Measurements from ENCODE around the gene ECSCR. TPM values are rescaled to one million over a fixed set of nuclear protein-coding genes. Genes with fewer than 3 reads are reported as not detected.

The ECSCR gene
- total and polyA plus RNA-seq, 2 of the 8 experiments (the other 6 are each of a cell fraction or from before 2014, with no cell fraction given): 2.7 to 7.2 TPM

- peak; percentile 52; the same call in 1 of the 2 replicates for TF ChIP-seq RBBP5 (IDR thresholded peaks at IDR 0.05; ENCODE audit: borderline replicate concordance, low read depth, low read length)
- TF ChIP-seq ASH2L (IDR thresholded peaks at IDR 0.05; ENCODE audit: low read length): peak; percentile 64
- no peak for TF ChIP-seq USF2 (IDR thresholded peaks at IDR 0.05; ENCODE audit: low read length)
- TF ChIP-seq MAX (IDR thresholded peaks at IDR 0.05): peak; percentile 18; the same call in 1 of the 2 replicates
- 0 out of 4 replicates have a peak, but pooled peaks of 1 of the 2 experiments have one; percentile 54 for TF ChIP-seq HDAC2 (IDR thresholded peaks at IDR 0.05; ENCODE audit: borderline replicate concordance in 1 of 2, low read depth in 2 of 2, low read length in 2 of 2)
- peak in 1 of 2 experiments; percentile 1; a peak in 1 of 4 replicates for TF ChIP-seq RAD21 (IDR thresholded peaks at IDR 0.05 in 1 of 2, conservative IDR thresholded peaks at IDR 0.05 in 1 of 2; ENCODE audit: low read depth in 2 of 2, low read length in 2 of 2)
- 0 out of 2 replicates have a peak, but pooled peaks have one; percentile 11 for TF ChIP-seq GTF2F1 (IDR thresholded peaks at IDR 0.05; ENCODE audit: borderline replicate concordance, low read depth, low read length)
- TF ChIP-seq SIX5 (IDR thresholded peaks at IDR 0.05; ENCODE audit: low read depth, low read length): peak; percentile 81
- TF ChIP-seq CHD2 (IDR thresholded peaks at IDR 0.05; ENCODE audit: low read length): 0 out of 2 replicates have a peak, but pooled peaks have one; percentile 51
- peak; percentile 57; the same call in 1 of the 2 replicates for TF ChIP-seq SP1 (IDR thresholded peaks at IDR 0.05; ENCODE audit: low read depth, low read length)
- peak; percentile 16 to 79; a peak in 2 of 4 replicates for TF ChIP-seq SIN3A (conservative IDR thresholded peaks at IDR 0.05 in 1 of 2, IDR thresholded peaks at IDR 0.05 in 1 of 2; ENCODE audit: low read depth in 1 of 2, low read length in 2 of 2)
- peak; percentile 92 for TF ChIP-seq KDM4A (IDR thresholded peaks at IDR 0.05; ENCODE audit: low read depth, low read length, severe bottlenecking)
- peak; percentile 89 for TF ChIP-seq TAF1 (IDR thresholded peaks at IDR 0.05; ENCODE audit: low read depth, low read length)
- TF ChIP-seq NRF1 (IDR thresholded peaks at IDR 0.05; ENCODE audit: low read depth, low read length): no peak
- TF ChIP-seq FOSL1 (IDR thresholded peaks at IDR 0.05; ENCODE audit: insufficient read depth, low read depth, low read length): no peak
- 0 out of 2 replicates have a peak, but pooled peaks have one; percentile 1 for TF ChIP-seq TCF12 (IDR thresholded peaks at IDR 0.05; ENCODE audit: low read depth, low read length)
Observed at GRCh38 chr5:139439013-139439903, 23.3 kb downstream of the ECSCR start, which contains the start of gene DNAJC18 (continued).
